Neural crest cell (in vitro differentiated cells): Measurements from ENCODE around the gene DUSP11. TPM values are rescaled to one million over a fixed set of nuclear protein-coding genes. Genes with fewer than 3 reads are reported as not detected.
"Not testable (repeated sequence)": the region's sequence is repeated elsewhere in the genome, so short reads cannot be mapped to it uniquely, and the experiment has no call there.

Experiments
- DNase-seq: peaks from one replicate; pipeline ENCODE4 v3.0.0; 2021; ENCODE audit warnings: low read depth, mixed read lengths, low spot score
- H3K27ac Mint-ChIP-seq: one replicate; pipeline ENCODE4 v1.8.0; 2021; ENCODE audit warnings: mild to moderate bottlenecking, mixed read lengths; ENCODE audit not compliant: unreplicated experiment
- H3K27me3 Mint-ChIP-seq: 2 replicates; pipeline ENCODE4 v1.8.0; 2021; ENCODE audit warnings: low read depth, mild to moderate bottlenecking, mixed read lengths
- H3K36me3 Mint-ChIP-seq: 2 replicates; pipeline ENCODE4 v1.8.0; 2021; ENCODE audit warnings: low read depth, mild to moderate bottlenecking, mixed read lengths
- H3K4me1 Mint-ChIP-seq: 2 replicates; pipeline ENCODE4 v1.8.0; 2021; ENCODE audit warnings: mixed read lengths
- H3K4me3 Mint-ChIP-seq: one replicate; pipeline ENCODE4 v1.8.0; 2021; ENCODE audit warnings: mild to moderate bottlenecking, mixed read lengths
- H3K9me3 Mint-ChIP-seq: 2 replicates; pipeline ENCODE4 v1.8.0; 2021; ENCODE audit warnings: mixed read lengths
- total RNA-seq: library from RNA; stranded (reverse); gene quantifications from 2 replicates; pipeline ENCODE4 v1.2.1, GENCODE V29; 2021
- TF ChIP-seq, protein P1 (sequence below): fragments of 200-600 bp; sonication (generic); conservative IDR thresholded peaks from 2 replicates; pipeline ENCODE4 v1.5.0; 2021; ENCODE audit warnings: antibody characterized with exemption, mild to moderate bottlenecking

The DUSP11 gene
- total RNA-seq, 1 donor from 2014 or later = 18.2 TPM

DNA sequence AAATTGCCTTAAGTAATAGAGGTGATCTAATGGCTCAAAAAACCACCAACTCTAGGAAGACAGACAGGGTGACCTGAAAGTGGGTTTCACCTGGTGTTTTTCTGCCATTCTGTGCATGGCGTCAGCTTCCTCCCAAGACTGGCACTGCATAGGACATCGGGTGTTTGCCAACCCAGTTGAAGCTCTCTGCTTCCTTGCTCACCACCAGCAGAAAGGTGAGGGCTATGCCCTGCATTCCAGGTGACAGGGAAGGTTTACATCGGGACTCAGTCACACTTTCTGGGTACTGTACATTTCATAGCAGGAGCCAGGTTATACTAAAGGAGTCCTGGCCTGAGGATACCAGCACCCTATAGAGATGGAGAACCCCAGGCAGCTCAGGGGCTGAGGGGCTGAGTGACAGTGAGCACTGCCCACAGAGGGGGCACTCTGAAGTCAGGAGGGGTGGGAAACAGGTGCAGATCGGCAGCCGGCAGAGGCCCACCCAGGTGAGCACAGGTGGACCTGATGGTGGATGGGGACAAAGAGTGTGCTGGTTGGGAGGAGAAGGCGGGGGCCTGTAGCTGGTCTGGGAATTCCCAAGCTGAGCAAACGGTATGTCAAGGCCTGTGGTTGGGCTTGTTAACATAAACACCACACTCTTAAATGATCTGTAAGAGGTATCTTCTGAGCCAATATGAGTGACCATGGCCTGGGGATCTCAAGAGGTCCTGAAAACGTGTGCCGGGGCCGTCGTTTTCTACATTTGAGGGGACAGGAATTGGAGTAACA lies 60.9 kb downstream of the DUSP11 start:
- TF ChIP-seq, protein P1, sequence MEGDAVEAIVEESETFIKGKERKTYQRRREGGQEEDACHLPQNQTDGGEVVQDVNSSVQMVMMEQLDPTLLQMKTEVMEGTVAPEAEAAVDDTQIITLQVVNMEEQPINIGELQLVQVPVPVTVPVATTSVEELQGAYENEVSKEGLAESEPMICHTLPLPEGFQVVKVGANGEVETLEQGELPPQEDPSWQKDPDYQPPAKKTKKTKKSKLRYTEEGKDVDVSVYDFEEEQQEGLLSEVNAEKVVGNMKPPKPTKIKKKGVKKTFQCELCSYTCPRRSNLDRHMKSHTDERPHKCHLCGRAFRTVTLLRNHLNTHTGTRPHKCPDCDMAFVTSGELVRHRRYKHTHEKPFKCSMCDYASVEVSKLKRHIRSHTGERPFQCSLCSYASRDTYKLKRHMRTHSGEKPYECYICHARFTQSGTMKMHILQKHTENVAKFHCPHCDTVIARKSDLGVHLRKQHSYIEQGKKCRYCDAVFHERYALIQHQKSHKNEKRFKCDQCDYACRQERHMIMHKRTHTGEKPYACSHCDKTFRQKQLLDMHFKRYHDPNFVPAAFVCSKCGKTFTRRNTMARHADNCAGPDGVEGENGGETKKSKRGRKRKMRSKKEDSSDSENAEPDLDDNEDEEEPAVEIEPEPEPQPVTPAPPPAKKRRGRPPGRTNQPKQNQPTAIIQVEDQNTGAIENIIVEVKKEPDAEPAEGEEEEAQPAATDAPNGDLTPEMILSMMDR = no peak
- no peak overlapping the region for H3K27ac Mint-ChIP-seq
- H3K9me3 Mint-ChIP-seq = peaks cover 6% of the 10 kb centered on the region
- peaks cover 14% of the 10 kb centered on the region for H3K27me3 Mint-ChIP-seq
- DNase-seq = no peak
- H3K36me3 Mint-ChIP-seq = peaks cover 11% of the 10 kb centered on the region
- peaks cover 8% of the 10 kb centered on the region for H3K4me1 Mint-ChIP-seq
- H3K4me3 Mint-ChIP-seq = no peak overlapping the region

DNA sequence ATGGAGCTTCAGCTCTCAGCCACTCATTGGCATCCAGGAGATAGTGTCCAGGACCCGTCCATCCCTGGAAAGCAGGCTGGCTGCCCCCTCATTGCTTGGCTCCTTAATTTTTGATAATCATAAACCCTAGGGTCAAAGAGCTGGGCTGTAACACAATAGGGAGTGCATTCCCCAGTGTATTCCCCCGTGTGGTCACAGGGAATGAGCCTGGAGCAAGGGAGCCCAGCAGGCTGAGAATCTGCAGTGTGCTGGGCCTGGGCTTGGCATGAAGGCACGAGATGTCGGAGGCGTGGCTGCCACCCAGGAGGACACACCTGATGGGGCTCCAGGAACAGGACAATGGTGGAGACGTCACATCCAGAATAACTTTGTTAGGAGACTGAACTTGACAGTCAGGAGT lies 61.5 kb downstream of the DUSP11 start:
- H3K4me1 Mint-ChIP-seq = peaks cover 8% of the 10 kb centered on the region
- peaks cover 6% of the 10 kb centered on the region for H3K9me3 Mint-ChIP-seq
- H3K4me3 Mint-ChIP-seq = no peak overlapping the region
- DNase-seq = no peak
- H3K27ac Mint-ChIP-seq = no peak overlapping the region
- peaks cover 11% of the 10 kb centered on the region for H3K36me3 Mint-ChIP-seq
- H3K27me3 Mint-ChIP-seq = peaks cover 18% of the 10 kb centered on the region
- TF ChIP-seq, protein P1 = no peak

DNA sequence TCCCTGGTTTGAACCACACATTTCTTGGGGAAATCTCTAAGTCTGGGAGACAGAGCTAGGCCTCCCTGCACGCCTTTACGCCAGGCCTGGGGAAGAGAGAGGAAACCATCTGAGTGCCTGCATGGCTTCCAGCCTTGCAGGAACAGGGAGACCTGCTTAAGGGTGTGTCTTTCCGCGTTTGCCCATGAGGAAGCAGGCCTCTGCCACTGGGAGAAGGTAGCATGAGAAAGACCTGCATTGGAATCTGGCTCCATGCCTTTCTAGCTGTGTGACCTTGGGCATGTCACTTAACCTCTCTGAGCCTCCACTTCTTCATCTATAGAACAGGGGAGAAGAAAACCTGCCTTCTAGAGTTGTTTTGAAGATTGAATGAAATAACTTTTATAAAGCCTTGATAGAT lies 62.2 kb downstream of the DUSP11 start:
- not testable (repeated sequence) for H3K4me1 Mint-ChIP-seq, H3K27ac Mint-ChIP-seq, H3K9me3 Mint-ChIP-seq, DNase-seq, H3K36me3 Mint-ChIP-seq, H3K4me3 Mint-ChIP-seq
- H3K27me3 Mint-ChIP-seq = peaks cover 21% of the 10 kb centered on the region

DNA sequence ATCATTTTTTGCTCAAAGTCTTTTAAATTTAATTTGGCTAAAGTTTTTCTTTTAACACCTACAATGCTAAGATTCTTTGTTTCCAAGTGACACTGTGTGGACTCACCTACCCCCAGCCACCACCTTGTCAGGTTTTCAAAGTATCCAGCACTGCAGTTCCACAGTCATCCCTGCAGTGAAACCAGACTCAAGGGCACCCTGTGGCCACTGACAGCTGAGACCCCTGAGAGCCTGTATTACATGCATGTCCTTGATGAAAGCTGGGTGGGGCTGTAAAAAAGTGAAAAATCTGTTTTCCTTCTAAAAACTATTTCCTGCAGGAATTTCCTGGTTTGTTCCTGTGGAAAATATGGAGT lies 62.7 kb downstream of the DUSP11 start:
- H3K9me3 Mint-ChIP-seq = peaks cover 3% of the 10 kb centered on the region
- peaks cover 8% of the 10 kb centered on the region for H3K4me1 Mint-ChIP-seq
- H3K27me3 Mint-ChIP-seq = peaks cover 25% of the 10 kb centered on the region
- H3K4me3 Mint-ChIP-seq = no peak overlapping the region
- no peak for DNase-seq
- H3K36me3 Mint-ChIP-seq = peaks cover 6% of the 10 kb centered on the region
- H3K27ac Mint-ChIP-seq = no peak overlapping the region
- TF ChIP-seq, protein P1 = no peak

DNA sequence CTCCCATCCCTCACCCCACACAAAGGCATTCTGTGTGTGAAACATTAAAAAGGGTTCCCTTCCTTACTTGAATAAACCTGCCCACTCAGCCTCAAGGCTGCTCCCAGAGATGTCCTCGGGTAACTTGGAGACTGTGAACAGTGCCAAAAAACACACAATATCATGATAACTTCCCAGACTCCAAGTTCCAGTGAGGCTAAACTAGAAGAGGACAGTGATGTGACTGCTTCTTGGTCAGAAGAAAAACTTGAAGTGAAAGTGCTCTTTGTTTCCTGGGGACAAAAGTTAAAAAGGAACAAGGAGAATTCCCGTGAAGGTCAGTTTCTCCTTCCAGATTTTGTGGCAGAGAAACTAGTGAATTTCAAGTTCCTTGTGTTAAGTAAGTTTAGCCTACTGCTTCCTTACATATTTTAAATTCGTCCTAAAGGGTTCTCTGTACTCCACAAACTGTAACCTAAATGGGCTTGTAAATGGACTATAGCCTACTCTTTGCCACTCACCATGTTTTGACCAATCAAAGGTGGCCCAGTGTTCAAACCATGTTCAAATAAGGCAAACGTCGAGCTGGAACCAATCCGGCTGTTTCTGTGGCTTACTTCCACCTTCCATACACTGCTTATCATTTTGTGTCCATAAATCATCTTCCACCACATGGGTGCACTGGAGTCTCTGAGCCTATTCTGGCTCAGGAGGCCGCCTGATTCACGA lies 63.2 kb downstream of the DUSP11 start:
- peak overlapping the region; percentile 72 for H3K27ac Mint-ChIP-seq
- H3K36me3 Mint-ChIP-seq = peaks cover 6% of the 10 kb centered on the region
- peaks cover 31% of the 10 kb centered on the region for H3K27me3 Mint-ChIP-seq
- no peak for DNase-seq
- H3K4me3 Mint-ChIP-seq = no peak overlapping the region
- TF ChIP-seq, protein P1 = no peak
- peaks cover 3% of the 10 kb centered on the region for H3K9me3 Mint-ChIP-seq
- H3K4me1 Mint-ChIP-seq = peaks cover 8% of the 10 kb centered on the region

DNA sequence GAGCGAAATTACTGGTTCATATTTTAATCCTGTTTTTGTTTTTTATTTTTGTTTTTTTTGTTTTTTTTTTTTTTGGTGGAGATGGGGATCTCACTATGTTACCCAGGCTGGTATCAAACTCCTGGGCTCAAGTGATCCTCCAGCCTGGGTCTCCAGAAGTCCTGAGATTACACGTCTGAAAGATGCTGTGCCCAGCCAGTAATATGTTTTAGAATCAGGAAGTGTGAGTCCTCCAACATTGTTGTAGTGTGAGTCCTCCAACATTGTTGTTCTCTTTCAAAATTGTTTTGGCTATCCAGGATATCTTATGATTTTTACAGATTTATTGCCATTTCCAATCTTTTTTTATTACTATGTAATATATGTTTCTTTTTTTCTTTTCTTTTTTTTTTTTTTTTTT lies 65.8 kb downstream of the DUSP11 start:
- no peak for DNase-seq
- Mint-ChIP-seq H3K9me3 (peaks cover 6% of the 10 kb centered on the region), H3K36me3 (peaks cover 6% of the 10 kb centered on the region), H3K27ac (no peak overlapping the region), H3K4me1 (peaks cover 8% of the 10 kb centered on the region), H3K27me3 (peaks cover 50% of the 10 kb centered on the region), H3K4me3 (no peak overlapping the region)
- TF ChIP-seq, protein P1 = no peak
